ENCODE data around the gene NFATC3. TPM values are rescaled to one million over a fixed set of nuclear protein-coding genes. Genes with fewer than 3 reads are reported as not detected.
A peak's percentile ranks its signal among the peaks of the same experiment; 100 is the strongest.

NFATC3 gene
- total RNA-seq, 1 donor from 2014 or later, result 15.2 TPM

DNA sequence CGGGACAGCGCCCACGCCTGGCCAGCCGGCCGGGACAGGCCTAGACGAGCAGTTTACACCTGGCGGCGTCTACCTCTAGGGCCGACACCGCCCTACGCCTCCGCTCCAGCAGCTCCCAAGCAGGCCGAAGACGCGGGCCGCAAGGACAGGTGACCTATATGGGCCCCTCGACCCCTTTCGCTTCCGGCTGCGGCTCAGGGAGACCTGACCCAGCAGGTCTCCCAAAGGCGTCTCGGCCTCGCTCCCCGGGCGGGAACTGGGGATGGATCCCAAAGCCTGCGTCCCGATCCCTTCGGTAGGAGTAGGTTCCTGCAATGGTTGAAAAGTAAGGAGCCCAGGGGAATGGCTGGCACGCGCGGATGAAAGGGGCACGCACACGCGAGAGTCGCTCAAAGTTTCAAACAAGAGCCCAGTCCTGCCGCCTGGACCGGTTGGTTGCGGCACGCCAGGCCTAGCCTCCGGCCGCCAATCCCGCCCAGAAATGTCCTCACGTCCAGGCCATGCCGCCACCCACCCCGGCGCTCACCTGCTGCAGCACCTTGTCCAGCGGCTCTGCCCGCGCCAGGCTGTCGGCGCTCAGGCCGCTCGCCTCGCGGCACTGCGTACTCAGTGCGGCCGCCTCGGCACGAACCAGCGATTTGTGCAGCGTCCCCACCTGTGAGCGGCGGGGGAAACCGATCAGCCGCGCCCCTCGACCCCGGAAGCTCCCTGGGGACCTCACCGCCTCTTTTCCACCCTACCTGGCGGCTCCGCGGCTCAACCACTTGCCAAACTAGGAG is 150.1 kb downstream of the NFATC3 start:
- Histone ChIP-seq H3K27me3 (ENCODE audit: control insufficient read depth, insufficient read depth, low read length) (no peaks in the 10 kb centered on the region), H3K36me3 (ENCODE audit: control insufficient read depth, insufficient read depth, low read length) (no peaks in the 10 kb centered on the region), H3K4me3 (ENCODE audit: low read depth, low read length) (peak overlapping the region; percentile 53)
- no peak for DNase-seq (ENCODE audit: low read depth)
- TF ChIP-seq, protein P1, sequence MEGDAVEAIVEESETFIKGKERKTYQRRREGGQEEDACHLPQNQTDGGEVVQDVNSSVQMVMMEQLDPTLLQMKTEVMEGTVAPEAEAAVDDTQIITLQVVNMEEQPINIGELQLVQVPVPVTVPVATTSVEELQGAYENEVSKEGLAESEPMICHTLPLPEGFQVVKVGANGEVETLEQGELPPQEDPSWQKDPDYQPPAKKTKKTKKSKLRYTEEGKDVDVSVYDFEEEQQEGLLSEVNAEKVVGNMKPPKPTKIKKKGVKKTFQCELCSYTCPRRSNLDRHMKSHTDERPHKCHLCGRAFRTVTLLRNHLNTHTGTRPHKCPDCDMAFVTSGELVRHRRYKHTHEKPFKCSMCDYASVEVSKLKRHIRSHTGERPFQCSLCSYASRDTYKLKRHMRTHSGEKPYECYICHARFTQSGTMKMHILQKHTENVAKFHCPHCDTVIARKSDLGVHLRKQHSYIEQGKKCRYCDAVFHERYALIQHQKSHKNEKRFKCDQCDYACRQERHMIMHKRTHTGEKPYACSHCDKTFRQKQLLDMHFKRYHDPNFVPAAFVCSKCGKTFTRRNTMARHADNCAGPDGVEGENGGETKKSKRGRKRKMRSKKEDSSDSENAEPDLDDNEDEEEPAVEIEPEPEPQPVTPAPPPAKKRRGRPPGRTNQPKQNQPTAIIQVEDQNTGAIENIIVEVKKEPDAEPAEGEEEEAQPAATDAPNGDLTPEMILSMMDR (IDR thresholded peaks at IDR 0.05; ENCODE audit: insufficient read depth, low read length, poor library complexity, severe bottlenecking), result peak; percentile 49

DNA sequence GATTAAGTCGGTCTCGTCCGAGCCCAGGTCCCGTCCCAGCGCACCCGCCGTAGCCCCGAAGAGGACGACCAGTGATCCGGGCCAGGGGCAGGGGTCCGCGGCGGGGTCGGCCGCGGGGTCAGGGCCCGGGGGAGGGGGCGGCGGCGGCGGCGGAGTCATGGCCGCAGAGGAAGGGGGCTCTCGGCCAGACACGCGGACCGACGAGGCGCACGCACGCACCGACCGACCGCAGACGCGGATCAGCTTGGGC is 150.6 kb downstream of the NFATC3 start, which contains the start of gene ESRP2:
TSS of gene ESRP2 (minus strand) at position 241 of the 250 bp plus-strand sequence. CDS start at position 159, 82 bp downstream.
- no peaks in the 10 kb centered on the region for H3K27me3 ChIP-seq (ENCODE audit: control insufficient read depth, insufficient read depth, low read length)
- TF ChIP-seq, protein P1 (IDR thresholded peaks at IDR 0.05; ENCODE audit: insufficient read depth, low read length, poor library complexity, severe bottlenecking), result no peak
- no peaks in the 10 kb centered on the region for H3K36me3 ChIP-seq (ENCODE audit: control insufficient read depth, insufficient read depth, low read length)
- peak within 1 kb of the TSS; percentile 53 for H3K4me3 ChIP-seq (ENCODE audit: low read depth, low read length)
- DNase-seq (ENCODE audit: low read depth), result no peak

DNA sequence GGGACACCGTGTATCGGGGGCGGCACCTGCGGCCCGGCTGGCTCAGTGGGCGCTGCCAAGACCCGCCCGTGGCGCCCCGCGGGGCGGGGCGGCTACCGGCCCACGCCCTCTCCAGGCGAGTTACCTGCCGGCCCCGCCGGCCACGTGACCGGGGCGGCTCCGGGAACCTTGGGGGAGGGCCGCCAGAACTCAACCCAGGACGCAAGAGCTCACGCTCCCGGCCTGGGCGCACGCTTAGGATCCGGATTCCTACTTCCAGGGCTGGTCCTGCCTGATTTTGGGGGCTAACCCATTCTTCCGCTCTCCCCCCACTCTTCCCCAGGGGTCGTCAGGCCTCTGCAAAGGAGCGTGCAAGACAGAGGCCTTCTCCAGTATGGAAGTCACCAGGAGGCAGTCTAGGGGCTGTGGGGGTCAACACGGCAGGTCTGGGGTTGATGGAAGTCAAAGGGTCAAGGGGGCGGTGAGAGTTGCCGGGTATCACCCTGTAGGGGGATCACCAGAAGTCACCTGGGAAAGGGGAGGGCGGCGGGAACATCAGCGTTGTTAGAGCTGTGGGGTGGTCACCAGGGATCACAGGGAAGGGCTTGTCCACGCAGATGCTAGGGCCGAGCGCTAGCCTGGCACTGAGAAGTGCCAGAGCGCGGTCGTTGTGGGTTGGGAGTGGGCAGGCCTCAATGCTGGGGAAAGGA is 151.1 kb downstream of the NFATC3 start:
- no peaks in the 10 kb centered on the region for H3K27me3 ChIP-seq (ENCODE audit: control insufficient read depth, insufficient read depth, low read length)
- no peaks in the 10 kb centered on the region for H3K36me3 ChIP-seq (ENCODE audit: control insufficient read depth, insufficient read depth, low read length)
- peak overlapping the region; percentile 53 for H3K4me3 ChIP-seq (ENCODE audit: low read depth, low read length)
- TF ChIP-seq, protein P1 (IDR thresholded peaks at IDR 0.05; ENCODE audit: insufficient read depth, low read length, poor library complexity, severe bottlenecking), result no peak
- no peak for DNase-seq (ENCODE audit: low read depth)

DNA sequence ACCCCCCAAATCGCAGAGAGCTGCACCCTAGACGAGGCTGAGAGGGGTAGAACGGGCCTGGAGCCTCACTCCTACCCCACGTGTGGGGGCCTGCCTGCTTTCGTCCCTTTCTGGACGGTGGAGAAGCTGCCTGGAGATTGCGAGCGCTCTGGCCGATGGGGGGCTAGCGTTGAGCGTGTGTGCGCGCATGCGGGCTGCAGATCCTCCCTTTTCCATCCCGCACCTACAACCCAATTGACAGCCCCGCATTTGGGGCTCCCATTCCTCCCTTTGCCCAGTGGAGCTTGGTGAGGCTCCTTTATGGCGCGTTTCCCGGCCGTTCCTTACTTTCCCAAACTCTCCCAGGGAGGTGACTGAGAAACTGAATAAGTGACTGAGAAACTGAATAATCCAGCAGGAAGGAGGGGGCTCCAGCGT is 151.7 kb downstream of the NFATC3 start:
- no peaks in the 10 kb centered on the region for H3K36me3 ChIP-seq (ENCODE audit: control insufficient read depth, insufficient read depth, low read length)
- TF ChIP-seq, protein P1 (IDR thresholded peaks at IDR 0.05; ENCODE audit: insufficient read depth, low read length, poor library complexity, severe bottlenecking), result no peak
- peak overlapping the region; percentile 53 for H3K4me3 ChIP-seq (ENCODE audit: low read depth, low read length)
- H3K27me3 ChIP-seq (ENCODE audit: control insufficient read depth, insufficient read depth, low read length), result no peaks in the 10 kb centered on the region
- no peak for DNase-seq (ENCODE audit: low read depth)

DNA sequence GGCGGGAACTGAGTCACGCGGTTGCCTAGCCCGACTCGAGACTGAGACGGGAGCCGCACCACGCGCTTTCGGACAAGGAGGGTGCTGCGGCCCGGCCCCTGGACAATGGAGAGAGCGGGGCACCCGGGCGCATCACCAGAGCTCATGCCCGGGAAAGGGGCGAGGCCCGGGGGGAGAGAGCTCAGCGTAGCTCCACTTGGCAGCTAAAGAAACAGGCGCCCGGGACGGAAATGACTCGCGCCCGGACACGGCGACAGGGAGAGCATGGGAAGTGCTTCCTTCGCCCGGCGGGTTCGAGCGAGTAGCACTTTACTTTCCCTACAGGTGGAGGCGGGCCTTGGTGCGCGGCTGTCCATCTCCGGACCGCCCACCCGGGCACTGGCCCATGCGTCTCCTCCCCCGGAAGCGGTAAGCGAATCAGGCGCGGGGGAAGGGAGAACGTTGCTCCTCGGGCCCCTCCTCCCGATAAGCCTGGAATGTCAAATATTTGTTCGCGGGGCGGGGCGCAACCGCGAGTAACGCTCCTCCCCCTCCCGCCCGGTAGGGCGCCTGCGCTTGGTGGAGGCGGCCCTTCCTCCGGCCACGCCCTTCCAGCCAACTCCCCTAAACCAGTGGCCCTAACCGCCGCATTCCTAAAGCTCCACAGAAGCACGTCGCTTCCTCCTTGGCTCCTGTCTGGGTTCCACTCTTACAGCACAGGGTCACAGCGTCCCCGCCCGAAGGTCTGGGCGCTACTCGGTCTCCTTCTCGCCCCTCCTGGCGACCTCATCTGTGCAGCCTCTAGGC is 152.3 kb downstream of the NFATC3 start:
- Histone ChIP-seq H3K36me3 (ENCODE audit: control insufficient read depth, insufficient read depth, low read length) (no peaks in the 10 kb centered on the region), H3K4me3 (ENCODE audit: low read depth, low read length) (peak overlapping the region; percentile 53), H3K27me3 (ENCODE audit: control insufficient read depth, insufficient read depth, low read length) (no peaks in the 10 kb centered on the region)
- DNase-seq (ENCODE audit: low read depth), result peak; percentile 84
- TF ChIP-seq, protein P1 (IDR thresholded peaks at IDR 0.05; ENCODE audit: insufficient read depth, low read length, poor library complexity, severe bottlenecking), result no peak

All from kidney epithelial cell (primary cell).